GM12878 (cell line): ENCODE results near the gene OR4D2. TPM values are rescaled to one million over a fixed set of nuclear protein-coding genes. Genes with fewer than 3 reads are reported as not detected.

ENCODE experiments used
- CHD2 ChIP-seq: IDR thresholded peaks from 2 replicates; pipeline ENCODE4 v1.6.1; 2011; ENCODE audit warnings: low read depth, low read length, improper control_type of control experiment, borderline replicate concordance
- CHD4 ChIP-seq: fragments of 200-600 bp; sonication (generic); IDR thresholded peaks from 2 replicates; pipeline ENCODE4 v1.6.1; 2016; ENCODE audit warnings: mild to moderate bottlenecking
- IKZF1 ChIP-seq: fragments of 450-650 bp; conservative IDR thresholded peaks from 2 replicates; pipeline ENCODE4 v1.6.1; 2017; ENCODE audit warnings: antibody characterized with exemption, mild to moderate bottlenecking
- IKZF2 ChIP-seq, 2 experiments: fragments of 450-650 bp; IDR thresholded peaks; 2 replicates each; pipeline ENCODE4 v1.6.1; 2017; ENCODE audit warnings: mild to moderate bottlenecking in 2 of 2, moderate library complexity in 2 of 2
- KDM1A ChIP-seq: fragments of 200-600 bp; sonication (generic); IDR thresholded peaks from 2 replicates; pipeline ENCODE4 v1.6.1; 2016; ENCODE audit warnings: borderline replicate concordance
- MTA2 ChIP-seq: fragments of 450-650 bp; IDR thresholded peaks from 2 replicates; pipeline ENCODE4 v1.6.1; 2016; ENCODE audit warnings: low read depth, mild to moderate bottlenecking, moderate library complexity
- MYC ChIP-seq: IDR thresholded peaks from 2 replicates; pipeline ENCODE4 v1.6.1; 2011; ENCODE audit warnings: mild to moderate bottlenecking, low read length, moderate library complexity, inconsistent platforms; ENCODE audit not compliant: insufficient read depth, insufficient replicate concordance, insufficient read length, severe bottlenecking
- NFYA ChIP-seq: IDR thresholded peaks from 2 replicates; pipeline ENCODE4 v1.6.1; 2011; ENCODE audit warnings: low read depth, mild to moderate bottlenecking, low read length, improper control_type of control experiment, borderline replicate concordance
- POLR2AphosphoS5 ChIP-seq: IDR thresholded peaks from 2 replicates; pipeline ENCODE4 v1.6.1; 2011; ENCODE audit warnings: mild to moderate bottlenecking, low read length, inconsistent platforms
- SPI1 ChIP-seq: IDR thresholded peaks from 2 replicates; pipeline ENCODE4 v1.6.1; 2011; ENCODE audit warnings: low read depth, mild to moderate bottlenecking, low read length, moderate library complexity, borderline replicate concordance; ENCODE audit not compliant: insufficient read depth
- TCF3 ChIP-seq: IDR thresholded peaks from 2 replicates; pipeline ENCODE4 v1.6.1; 2012; ENCODE audit warnings: low read depth, mild to moderate bottlenecking, low read length, borderline replicate concordance; ENCODE audit not compliant: insufficient read depth
- polyA plus RNA-seq, 11 experiments: library from polyadenylated mRNA; depleted of rRNA in 4 of 11; unstranded in 6 of 11; stranded (reverse) in 5 of 11; fragments of >200 nt; fragmentation: Nextera tagmentation in 4 of 11; fragmentation: Illumina TruSeq in 1 of 11; extraction: Ambion mirVana in 4 of 11; extraction: Trizol in 1 of 11; gene quantifications; 1 replicate in 1 of 11; 2 replicates in 10 of 11; pipeline versions ENCODE4 v1.2.1 to v1.2.3, GENCODE V29; 2011 to 2016; ENCODE audit warnings: inconsistent platforms in 2 of 11, missing spikeins in 2 of 11, low read depth in 1 of 11
- total RNA-seq, 4 experiments: library from RNA; depleted of rRNA in 3 of 4; stranded (reverse); fragments of >200 nt in 3 of 4; fragmentation: Illumina TruSeq in 1 of 4; extraction: Trizol in 1 of 4; gene quantifications; 2 replicates each; pipeline versions ENCODE4 v1.2.1 to v1.2.3, GENCODE V29; 2013 to 2021
- TF ChIP-seq, protein P1 (sequence below): fragments of 450-650 bp; IDR thresholded peaks from 2 replicates; pipeline ENCODE4 v1.6.1; 2017; ENCODE audit warnings: mild to moderate bottlenecking
- TF ChIP-seq, protein P2 (sequence below): fragments of 450-650 bp; IDR thresholded peaks from 2 replicates; pipeline ENCODE4 v1.6.1; 2017; ENCODE audit warnings: mild to moderate bottlenecking, low read depth, inconsistent platforms; ENCODE audit not compliant: poor library complexity, severe bottlenecking
- TF ChIP-seq, protein P3 (sequence below): fragments of 450-650 bp; formaldehyde crosslinking; IDR thresholded peaks from 2 replicates; pipeline ENCODE4 v1.4.0; 2020; ENCODE audit warnings: mild to moderate bottlenecking, moderate library complexity
- TF ChIP-seq, protein P4 (sequence below): fragments of 450-650 bp; IDR thresholded peaks from 2 replicates; pipeline ENCODE4 v1.6.1; 2017; ENCODE audit warnings: antibody characterized with exemption, mild to moderate bottlenecking, moderate library complexity

OR4D2 gene
- total and polyA plus RNA-seq, 10 of the 15 experiments (the other 5 are each of a cell fraction or from before 2014, with no cell fraction given): 0.04 TPM; not detected in 9

DNA sequence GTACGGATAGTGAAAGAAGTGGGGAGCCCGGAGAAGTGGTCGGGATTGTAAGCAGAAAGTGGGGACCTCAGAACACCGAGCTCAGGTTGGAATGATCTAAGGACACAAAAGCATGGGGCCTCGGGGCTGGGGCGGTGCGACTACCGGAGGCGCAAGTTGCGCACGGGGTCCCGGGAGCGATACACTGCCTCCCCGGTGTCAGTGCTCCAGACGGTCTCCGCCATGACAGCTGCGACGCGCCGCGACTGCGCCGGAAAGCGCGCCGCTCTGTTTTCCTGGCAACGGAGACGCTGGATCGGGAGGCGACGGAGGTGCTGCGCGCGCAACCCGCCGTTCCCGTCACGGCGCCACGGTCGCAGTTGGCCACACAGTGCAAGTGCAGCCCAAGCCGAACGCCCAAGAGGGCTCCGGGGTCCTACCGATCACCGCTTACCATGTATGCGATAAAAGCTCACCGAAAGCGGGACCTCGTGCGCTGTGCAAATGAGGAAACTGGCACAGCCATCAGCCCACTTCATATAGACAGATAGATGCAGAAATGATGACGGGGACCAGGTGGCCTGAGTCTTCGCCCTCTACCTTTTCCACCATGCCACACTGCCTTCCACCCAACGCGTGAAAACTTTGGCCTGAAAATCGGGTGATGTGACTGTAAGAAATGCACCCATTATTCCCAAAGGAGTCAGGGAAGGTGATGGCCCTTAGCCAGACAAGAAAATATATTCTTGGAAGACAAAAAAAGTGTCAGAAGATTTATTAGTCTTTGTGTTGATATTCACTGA lies 52.4 kb downstream of the OR4D2 start, which contains the start of gene MKS1 (continued):
- TF ChIP-seq, protein P1, sequence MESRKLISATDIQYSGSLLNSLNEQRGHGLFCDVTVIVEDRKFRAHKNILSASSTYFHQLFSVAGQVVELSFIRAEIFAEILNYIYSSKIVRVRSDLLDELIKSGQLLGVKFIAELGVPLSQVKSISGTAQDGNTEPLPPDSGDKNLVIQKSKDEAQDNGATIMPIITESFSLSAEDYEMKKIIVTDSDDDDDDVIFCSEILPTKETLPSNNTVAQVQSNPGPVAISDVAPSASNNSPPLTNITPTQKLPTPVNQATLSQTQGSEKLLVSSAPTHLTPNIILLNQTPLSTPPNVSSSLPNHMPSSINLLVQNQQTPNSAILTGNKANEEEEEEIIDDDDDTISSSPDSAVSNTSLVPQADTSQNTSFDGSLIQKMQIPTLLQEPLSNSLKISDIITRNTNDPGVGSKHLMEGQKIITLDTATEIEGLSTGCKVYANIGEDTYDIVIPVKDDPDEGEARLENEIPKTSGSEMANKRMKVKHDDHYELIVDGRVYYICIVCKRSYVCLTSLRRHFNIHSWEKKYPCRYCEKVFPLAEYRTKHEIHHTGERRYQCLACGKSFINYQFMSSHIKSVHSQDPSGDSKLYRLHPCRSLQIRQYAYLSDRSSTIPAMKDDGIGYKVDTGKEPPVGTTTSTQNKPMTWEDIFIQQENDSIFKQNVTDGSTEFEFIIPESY: no peak
- TF ChIP-seq, protein P2, sequence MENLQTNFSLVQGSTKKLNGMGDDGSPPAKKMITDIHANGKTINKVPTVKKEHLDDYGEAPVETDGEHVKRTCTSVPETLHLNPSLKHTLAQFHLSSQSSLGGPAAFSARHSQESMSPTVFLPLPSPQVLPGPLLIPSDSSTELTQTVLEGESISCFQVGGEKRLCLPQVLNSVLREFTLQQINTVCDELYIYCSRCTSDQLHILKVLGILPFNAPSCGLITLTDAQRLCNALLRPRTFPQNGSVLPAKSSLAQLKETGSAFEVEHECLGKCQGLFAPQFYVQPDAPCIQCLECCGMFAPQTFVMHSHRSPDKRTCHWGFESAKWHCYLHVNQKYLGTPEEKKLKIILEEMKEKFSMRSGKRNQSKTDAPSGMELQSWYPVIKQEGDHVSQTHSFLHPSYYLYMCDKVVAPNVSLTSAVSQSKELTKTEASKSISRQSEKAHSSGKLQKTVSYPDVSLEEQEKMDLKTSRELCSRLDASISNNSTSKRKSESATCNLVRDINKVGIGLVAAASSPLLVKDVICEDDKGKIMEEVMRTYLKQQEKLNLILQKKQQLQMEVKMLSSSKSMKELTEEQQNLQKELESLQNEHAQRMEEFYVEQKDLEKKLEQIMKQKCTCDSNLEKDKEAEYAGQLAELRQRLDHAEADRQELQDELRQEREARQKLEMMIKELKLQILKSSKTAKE: no peak
- TF ChIP-seq IKZF1 (peak; percentile 91), CHD2 (peak; percentile 71; the same call in 1 of the 2 replicates), MTA2 (0 out of 2 replicates have a peak, but pooled peaks have one; percentile 0), TCF3 (peak; percentile 69; the same call in 1 of the 2 replicates), CHD4 (no peak), SPI1 (0 out of 2 replicates have a peak, but pooled peaks have one; percentile 5), POLR2AphosphoS5 (peak; percentile 75; the same call in 1 of the 2 replicates), NFYA (no peak), KDM1A (no peak), IKZF2 (IDR thresholded peaks at IDR 0.05) (peak in 1 of 2 experiments; percentile 42; a peak in 2 of 4 replicates), MYC (peak; percentile 12)
- TF ChIP-seq, protein P3, sequence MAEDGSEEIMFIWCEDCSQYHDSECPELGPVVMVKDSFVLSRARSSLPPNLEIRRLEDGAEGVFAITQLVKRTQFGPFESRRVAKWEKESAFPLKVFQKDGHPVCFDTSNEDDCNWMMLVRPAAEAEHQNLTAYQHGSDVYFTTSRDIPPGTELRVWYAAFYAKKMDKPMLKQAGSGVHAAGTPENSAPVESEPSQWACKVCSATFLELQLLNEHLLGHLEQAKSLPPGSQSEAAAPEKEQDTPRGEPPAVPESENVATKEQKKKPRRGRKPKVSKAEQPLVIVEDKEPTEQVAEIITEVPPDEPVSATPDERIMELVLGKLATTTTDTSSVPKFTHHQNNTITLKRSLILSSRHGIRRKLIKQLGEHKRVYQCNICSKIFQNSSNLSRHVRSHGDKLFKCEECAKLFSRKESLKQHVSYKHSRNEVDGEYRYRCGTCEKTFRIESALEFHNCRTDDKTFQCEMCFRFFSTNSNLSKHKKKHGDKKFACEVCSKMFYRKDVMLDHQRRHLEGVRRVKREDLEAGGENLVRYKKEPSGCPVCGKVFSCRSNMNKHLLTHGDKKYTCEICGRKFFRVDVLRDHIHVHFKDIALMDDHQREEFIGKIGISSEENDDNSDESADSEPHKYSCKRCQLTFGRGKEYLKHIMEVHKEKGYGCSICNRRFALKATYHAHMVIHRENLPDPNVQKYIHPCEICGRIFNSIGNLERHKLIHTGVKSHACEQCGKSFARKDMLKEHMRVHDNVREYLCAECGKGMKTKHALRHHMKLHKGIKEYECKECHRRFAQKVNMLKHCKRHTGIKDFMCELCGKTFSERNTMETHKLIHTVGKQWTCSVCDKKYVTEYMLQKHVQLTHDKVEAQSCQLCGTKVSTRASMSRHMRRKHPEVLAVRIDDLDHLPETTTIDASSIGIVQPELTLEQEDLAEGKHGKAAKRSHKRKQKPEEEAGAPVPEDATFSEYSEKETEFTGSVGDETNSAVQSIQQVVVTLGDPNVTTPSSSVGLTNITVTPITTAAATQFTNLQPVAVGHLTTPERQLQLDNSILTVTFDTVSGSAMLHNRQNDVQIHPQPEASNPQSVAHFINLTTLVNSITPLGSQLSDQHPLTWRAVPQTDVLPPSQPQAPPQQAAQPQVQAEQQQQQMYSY (CRISPR knock-in tag): no peak
- TF ChIP-seq, protein P4, sequence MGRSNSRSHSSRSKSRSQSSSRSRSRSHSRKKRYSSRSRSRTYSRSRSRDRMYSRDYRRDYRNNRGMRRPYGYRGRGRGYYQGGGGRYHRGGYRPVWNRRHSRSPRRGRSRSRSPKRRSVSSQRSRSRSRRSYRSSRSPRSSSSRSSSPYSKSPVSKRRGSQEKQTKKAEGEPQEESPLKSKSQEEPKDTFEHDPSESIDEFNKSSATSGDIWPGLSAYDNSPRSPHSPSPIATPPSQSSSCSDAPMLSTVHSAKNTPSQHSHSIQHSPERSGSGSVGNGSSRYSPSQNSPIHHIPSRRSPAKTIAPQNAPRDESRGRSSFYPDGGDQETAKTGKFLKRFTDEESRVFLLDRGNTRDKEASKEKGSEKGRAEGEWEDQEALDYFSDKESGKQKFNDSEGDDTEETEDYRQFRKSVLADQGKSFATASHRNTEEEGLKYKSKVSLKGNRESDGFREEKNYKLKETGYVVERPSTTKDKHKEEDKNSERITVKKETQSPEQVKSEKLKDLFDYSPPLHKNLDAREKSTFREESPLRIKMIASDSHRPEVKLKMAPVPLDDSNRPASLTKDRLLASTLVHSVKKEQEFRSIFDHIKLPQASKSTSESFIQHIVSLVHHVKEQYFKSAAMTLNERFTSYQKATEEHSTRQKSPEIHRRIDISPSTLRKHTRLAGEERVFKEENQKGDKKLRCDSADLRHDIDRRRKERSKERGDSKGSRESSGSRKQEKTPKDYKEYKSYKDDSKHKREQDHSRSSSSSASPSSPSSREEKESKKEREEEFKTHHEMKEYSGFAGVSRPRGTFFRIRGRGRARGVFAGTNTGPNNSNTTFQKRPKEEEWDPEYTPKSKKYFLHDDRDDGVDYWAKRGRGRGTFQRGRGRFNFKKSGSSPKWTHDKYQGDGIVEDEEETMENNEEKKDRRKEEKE: no peak
